NCI-H82 (cell line): ENCODE results near the gene LYZ.

ENCODE experiments used
- DNase-seq: peaks from one replicate; lab custom pipeline; 2025; lab: John Stamatoyannopoulos, UW

Gene LYZ

DNA sequence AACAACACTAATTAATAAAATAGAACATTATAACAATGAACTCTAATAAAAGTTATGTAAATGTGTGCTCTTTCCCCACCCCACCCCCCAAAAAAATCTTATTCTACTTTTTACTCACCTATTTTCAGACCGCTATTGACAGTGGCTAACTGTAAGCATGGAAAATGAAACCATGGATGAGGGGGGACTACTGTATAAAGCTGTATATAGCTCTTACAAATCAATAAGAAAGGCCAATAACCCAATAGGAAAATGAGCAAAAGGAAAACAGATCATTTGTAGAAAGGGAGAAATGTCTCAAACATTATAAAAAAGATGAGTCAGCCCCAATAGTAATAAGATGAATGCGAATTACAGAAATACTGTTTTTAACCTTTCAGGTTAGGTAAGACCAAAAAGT lies 38.7 kb downstream of the LYZ start:
- DNase-seq = no peak

DNA sequence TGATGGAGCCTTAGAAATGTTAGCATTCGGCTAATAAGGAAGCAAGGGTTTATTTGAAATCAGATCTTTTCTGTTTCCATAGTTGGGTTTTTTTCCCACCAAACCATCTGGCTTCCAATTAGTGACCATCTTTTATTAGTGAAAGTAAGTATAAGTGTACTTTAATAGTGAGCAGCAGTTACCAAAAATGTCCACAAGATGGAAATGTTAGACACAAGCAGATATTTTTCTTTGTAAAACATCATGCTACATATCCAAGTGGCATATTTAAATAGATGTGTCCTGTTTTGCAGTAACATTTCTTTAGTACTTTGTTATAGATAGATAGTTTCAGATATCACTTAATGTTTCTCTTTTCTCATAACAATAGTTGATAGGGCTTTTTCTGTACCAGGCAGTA lies 40.2 kb downstream of the LYZ start:
- DNase-seq = peak; percentile 33

DNA sequence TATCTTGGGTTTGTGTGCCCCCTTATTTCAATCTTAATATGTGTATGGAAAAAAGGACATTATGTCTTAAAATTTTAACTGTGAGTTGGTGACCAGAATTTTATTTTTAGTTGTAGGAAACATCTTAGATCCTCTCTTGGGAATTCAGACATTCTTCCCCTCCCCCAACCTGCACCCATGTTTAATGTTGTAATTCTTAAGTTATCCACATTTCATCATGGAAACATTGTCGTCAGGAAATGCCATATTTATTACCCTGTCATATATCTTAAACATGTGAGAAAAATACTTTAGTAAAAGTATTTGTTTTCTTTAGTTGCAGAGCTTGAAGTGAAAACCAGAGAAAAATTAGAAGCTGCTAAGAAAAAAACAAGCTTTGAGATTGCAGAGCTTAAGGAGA lies 41.6 kb downstream of the LYZ start:
- DNase-seq = peak; percentile 2

DNA sequence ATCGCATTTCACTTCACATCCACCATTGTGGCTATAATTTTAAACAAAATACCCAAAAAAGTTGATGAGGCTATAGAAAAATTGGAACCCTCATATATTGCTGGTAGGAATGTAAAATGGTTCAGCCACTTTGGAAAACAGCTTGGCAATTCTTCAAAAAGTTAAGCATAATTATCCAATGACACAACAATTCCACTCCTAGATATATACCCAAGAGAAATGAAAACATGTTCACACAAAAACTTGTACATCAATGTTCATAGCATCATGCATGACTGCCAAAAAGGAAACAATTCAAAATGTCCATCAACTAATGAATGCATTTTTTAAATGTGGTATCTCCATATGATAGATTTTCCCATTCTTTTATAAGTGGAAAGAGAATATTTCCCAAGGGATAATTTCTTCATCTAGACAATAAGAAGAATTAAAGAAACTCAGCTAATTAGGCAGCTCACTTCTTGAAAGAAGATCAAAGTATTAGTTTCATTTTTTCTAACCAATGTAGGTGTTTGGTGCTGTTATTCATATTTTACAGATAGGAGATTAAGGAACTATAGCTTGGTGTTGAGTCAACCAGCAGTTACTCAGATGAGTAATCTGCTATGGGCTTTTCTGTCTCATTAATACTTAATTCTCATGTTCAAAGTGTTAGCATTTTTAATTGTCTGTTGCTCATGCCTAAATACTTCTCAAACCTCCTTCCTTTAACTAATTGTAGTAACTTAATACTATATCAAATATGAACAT lies 44.2 kb downstream of the LYZ start:
- no peak for DNase-seq

DNA sequence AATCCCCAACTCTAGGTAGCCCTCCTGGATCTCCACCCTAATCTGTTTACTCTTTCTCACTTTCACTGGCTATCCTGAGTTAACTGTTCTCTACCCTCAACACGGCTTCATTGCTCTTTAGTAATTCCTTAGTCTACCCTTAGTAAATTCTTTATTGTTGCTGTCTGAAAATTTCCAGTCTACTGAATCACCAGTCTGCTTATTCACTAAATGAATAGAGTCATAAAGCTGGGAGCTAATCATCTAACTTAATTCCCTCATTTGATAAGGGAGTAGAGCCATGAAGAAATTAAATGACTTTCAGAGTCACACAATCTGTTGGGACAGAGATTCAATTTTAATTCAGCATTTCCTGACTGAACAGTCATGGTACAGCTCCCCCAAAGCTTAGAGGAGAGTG lies 47.9 kb downstream of the LYZ start:
- no peak for DNase-seq

DNA sequence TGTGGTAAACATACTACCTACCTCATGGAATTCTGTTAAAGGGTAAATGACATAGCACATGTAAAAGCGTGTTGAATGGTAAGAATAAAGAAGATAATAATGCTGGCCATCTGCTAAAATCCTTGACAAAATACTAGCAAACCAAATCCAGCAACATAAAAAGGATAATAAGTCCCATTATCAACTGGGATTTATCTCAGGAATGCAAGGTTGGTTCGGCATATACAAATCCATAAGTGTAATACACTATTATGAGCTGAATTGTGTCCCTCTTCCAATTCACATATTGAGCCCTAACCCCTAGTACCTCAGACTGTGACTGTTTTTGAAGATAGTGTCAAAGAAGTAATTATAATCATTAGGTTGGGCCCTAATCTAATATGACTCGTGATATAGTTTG lies 48.8 kb downstream of the LYZ start:
- no peak for DNase-seq

DNA sequence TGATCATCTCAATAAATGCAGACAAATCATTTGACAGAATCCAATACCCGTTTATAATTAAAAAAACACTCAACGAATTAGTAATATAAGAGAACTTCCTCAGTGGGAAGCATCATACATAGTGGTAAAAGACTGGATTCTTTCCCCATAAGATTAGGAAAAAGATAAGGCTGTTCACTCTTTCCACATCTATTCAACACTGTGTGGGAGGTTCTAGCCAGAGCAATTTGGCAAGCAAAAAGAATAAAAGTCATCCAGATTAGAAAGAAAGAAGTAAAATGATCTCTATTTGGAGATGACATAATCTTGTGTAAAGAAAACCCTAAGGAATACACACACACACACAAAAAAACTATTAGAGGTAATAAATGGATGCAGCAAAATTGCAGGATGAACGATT lies 49.8 kb downstream of the LYZ start:
- no peak for DNase-seq

DNA sequence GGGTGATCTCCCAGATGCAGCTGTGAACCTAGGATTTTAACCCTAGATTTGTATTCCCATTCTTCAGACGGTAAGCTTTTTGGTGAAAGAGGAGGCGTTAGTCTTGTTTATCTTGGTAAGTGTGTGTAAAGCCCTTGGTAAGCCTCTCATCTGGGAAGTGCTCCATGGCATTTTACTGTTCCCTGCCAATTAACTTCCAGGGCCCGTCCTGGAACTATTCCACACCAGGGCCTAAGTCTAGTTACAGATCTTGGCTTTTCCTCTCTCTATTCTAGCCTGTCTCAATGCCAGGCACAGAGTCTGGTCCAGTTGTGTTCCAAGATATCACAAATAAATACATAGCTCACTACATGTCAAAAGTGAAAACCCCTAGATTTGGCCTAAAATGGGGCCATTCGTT lies 53.8 kb downstream of the LYZ start:
- DNase-seq = no peak
